ENCODE results near the gene DAG1.
A peak's percentile ranks its signal among the peaks of the same experiment; 100 is the strongest.

DAG1 gene

DNA sequence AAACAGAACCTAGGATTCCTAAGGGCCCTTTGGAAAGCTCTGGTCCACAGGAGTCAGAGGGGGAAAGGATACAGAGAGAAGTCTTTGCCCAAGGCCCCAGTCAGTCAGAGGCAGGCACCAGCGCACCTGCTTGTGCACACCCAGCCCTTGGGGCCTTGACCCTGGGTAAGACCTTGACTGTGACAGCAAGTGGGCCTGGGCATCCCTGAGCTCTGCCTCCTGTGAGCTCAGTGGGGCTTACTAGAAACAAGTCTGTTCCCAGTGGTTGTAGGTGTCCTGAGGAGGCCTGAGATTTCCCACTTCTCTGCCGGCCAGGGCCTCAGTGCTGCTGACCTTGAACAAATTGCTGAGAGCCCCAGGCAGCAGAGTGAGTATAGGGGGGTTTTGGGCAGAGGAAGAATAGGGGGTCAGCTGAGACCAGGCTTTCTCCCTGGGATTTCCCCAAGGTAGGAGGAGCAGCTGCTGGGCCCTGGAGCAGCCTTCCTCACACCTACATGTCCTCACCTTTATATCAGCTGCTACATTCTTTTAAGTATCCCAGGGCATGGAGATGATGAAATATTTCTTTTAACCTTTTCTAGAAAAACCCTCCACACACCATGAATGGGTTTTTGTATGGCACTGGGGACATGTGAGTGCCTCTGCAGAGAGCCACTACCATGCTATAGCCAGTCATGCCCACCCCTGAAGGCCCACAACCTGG, 9.7 kb upstream of the DAG1 start:
- DNase-seq (ENCODE audit: low spot score), result no peak
- TF ChIP-seq, protein P1, sequence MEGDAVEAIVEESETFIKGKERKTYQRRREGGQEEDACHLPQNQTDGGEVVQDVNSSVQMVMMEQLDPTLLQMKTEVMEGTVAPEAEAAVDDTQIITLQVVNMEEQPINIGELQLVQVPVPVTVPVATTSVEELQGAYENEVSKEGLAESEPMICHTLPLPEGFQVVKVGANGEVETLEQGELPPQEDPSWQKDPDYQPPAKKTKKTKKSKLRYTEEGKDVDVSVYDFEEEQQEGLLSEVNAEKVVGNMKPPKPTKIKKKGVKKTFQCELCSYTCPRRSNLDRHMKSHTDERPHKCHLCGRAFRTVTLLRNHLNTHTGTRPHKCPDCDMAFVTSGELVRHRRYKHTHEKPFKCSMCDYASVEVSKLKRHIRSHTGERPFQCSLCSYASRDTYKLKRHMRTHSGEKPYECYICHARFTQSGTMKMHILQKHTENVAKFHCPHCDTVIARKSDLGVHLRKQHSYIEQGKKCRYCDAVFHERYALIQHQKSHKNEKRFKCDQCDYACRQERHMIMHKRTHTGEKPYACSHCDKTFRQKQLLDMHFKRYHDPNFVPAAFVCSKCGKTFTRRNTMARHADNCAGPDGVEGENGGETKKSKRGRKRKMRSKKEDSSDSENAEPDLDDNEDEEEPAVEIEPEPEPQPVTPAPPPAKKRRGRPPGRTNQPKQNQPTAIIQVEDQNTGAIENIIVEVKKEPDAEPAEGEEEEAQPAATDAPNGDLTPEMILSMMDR (conservative IDR thresholded peaks at IDR 0.05; ENCODE audit: low read depth), result no peak
- ChIA-PET CTCF (no interaction called here), POLR2A (ENCODE audit: low non-redundant PET) (interaction anchor here (1.2 kb wide), 1 partner anchor 10 kb away, joined by 7 read pairs; the partner anchor contains the start of gene DAG1)
- peak overlapping the region; percentile 70 for H3K27ac ChIP-seq

DNA sequence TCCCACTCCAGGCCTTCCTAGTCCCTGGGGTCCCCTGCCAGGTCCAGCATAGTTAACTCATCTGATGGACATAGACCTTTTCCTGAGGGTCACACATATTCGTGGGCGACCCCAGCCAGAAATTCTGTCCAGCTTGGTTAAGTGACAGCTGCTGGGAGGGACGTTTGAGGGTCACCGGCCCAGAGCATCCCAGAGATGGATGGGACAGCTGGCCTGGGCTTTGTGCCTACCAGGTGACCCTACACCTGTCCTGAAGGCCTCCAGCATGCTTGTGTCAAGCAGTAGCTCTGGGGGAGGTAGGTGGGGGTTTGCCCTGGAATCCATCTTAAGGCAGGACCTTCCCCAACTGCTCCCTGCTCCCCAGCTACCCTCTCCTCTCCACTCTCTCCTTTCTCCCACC, 9.1 kb upstream of the DAG1 start:
- no peak for DNase-seq (ENCODE audit: low spot score)
- ChIA-PET POLR2A (ENCODE audit: low non-redundant PET) (interaction anchor here (1.2 kb wide), 1 partner anchor 10 kb away, joined by 7 read pairs; the partner anchor contains the start of gene DAG1), CTCF (no interaction called here)
- peak overlapping the region; percentile 70 for H3K27ac ChIP-seq
- TF ChIP-seq, protein P1 (conservative IDR thresholded peaks at IDR 0.05; ENCODE audit: low read depth), result no peak

DNA sequence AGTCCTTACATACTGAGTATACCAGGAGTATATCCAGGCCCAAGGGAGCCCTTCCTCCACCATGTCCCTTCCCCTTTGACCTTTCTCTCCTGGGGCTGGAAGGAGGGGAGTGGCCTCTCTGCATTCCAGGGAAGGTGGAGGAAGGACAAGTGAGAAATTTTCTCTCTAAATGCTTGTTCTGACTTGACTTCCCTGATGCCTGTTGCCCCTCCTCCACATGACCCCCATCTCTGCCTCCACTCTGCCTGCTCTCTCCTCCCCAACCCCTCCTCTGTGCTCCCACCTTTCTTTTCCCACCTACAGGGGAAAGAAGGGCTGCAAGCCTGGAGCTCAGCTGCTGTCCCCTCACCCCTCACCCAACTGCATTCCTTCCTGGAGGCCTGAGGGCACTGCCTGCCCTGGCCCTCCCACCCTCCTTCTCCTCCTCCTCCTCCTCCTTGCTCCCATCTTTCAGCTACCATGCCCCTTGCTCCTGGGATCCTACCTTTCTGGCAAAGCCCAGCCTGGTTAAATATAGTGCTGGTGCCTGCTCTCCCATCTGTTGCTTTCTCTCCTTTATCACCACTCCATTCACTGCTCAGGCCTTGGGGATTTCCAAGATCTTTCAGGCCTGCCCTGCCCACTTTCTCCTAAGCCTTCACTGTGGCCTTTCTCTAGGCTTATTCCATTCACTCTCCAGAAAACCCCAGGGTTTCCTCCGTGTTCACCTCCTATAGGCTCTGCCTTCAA, 8.5 kb upstream of the DAG1 start:
- POLR2A ChIA-PET (ENCODE audit: low non-redundant PET), result no interaction called here
- CTCF ChIA-PET, result no interaction called here
- H3K27ac ChIP-seq, result peak overlapping the region; percentile 70
- TF ChIP-seq, protein P1 (conservative IDR thresholded peaks at IDR 0.05; ENCODE audit: low read depth), result no peak
- DNase-seq (ENCODE audit: low spot score), result no peak

DNA sequence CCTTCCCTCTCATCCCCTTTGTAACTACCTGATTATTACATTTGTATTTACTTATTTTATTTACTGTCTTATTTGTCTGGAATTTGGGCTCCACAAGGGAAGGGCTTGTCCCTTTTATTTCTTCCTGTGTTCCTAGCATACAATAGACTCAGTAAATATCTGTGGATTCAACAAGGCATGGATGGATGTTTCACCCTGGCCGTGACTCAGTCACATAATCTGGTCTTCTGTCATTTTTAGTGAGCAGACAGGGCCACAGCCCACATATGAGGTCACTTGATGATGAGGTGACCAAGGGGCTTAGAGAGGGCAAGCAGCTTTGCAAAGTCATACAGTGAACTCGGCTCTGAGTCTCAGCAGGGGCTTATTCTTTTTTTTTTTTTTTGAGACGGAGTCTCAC, 7.8 kb upstream of the DAG1 start:
- ChIA-PET POLR2A (ENCODE audit: low non-redundant PET) (no interaction called here), CTCF (no interaction called here)
- no peak for DNase-seq (ENCODE audit: low spot score)
- peak overlapping the region; percentile 70; the same call in 1 of the 2 replicates for H3K27ac ChIP-seq
- TF ChIP-seq, protein P1 (conservative IDR thresholded peaks at IDR 0.05; ENCODE audit: low read depth), result no peak

DNA sequence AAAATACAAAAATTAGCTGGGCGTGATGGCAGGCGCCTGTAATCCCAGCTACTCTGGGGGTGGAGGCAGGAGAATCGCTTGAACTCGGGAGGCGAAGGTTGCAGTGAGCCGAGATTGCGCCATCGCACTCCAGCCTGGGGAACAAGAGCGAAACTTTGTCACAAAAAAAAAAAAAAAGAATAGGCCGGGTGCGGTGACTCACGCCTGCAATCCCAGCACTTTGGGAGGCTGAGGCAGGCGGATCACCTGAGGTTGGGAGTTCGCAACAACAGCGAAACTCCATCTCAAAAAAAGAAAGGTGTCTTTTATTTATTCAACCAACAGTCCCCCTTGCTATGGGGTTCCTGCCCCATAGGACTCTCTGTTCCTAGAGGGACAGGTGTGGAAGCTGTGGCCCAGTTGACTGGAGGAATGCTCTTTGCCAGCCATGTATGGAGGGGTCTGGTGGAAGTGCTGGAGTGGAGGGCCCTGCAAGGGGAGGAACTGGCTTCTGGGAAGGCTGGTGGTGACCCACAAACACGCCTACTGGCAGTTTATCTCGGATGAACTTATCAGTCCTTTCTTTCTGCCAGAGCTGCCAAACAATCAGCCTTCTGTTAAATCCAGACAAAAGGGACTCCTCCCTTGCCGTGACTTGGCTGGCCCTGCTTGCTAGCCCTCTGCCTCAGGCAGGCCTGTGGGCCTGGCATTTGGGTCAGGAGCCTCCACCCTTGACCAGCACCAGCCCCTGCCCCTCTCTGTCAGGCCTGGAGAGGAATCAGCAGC, 4.6 kb upstream of the DAG1 start:
- H3K27ac ChIP-seq, result peak overlapping the region; percentile 61
- CTCF ChIA-PET, result interaction anchor here (0.7 kb wide), 1 partner anchor 53 kb away, joined by 3 read pairs; the partner anchor contains the start of gene TCTA
- TF ChIP-seq, protein P1 (conservative IDR thresholded peaks at IDR 0.05; ENCODE audit: low read depth), result no peak
- POLR2A ChIA-PET (ENCODE audit: low non-redundant PET), result no interaction called here
- no peak for DNase-seq (ENCODE audit: low spot score)

DNA sequence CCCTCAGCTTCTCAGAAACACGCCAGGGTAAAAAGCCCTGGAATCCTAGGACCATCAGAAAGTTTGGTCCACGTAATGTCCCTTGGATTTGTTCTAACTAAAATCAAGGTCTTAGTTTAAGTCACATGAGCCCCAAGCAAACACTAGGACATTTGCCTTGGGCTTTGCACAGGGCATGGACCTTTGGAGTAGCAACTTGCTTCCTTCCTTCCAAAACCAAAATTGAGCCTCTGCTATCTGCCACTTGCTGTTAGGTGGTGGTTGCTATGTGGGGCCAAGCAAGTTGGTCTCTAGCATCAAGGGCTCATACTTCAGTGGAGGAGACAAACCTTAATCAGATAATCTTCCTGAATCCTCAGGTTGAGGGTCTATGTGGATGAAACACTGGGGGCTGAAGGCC, 4.0 kb upstream of the DAG1 start:
- POLR2A ChIA-PET (ENCODE audit: low non-redundant PET), result interaction anchor here (0.6 kb wide), 1 partner anchor 459 kb away, joined by 3 read pairs; no protein-coding TSS in a partner anchor
- no peak for DNase-seq (ENCODE audit: low spot score)
- CTCF ChIA-PET, result no interaction called here
- TF ChIP-seq, protein P1 (conservative IDR thresholded peaks at IDR 0.05; ENCODE audit: low read depth), result no peak
- H3K27ac ChIP-seq, result peak overlapping the region; percentile 61

All from RWPE1 (cell line).